Activated effector memory CD4-positive, alpha-beta T cell treated with anti-CD3 and anti-CD28 coated beads, Interleukin-2, amount 50 U/mL, for 16 hours (primary cell): ENCODE measurements around the gene IL11RA.

Source experiments
- DNase-seq: peaks from one replicate; pipeline ENCODE4 v3.0.0-alpha.2; 2020

The IL11RA gene

GRCh38 chr9:34688329-34689115, 36.5 kb downstream of the IL11RA start:
- no peak for DNase-seq

- no peak for DNase-seq
Measured at GRCh38 chr9:34689116-34689470, 37.1 kb downstream of the IL11RA start.

GRCh38 chr9:34689512-34689911, 37.5 kb downstream of the IL11RA start:
- DNase-seq = no peak

GRCh38 chr9:34690983-34691935, 39.3 kb downstream of the IL11RA start, which contains the start of gene CCL19:
Gene CCL19 (minus strand): TSS chr9:34691276. CDS start chr9:34691139, 137 bp downstream.
- no peak for DNase-seq

- DNase-seq = no peak
Measured at GRCh38 chr9:34691936-34692315, 39.9 kb downstream of the IL11RA start.

- no peak for DNase-seq
Measured at GRCh38 chr9:34693560-34693959, 41.6 kb downstream of the IL11RA start.

GRCh38 chr9:34694811-34695210, 42.8 kb downstream of the IL11RA start:
- no peak for DNase-seq

- peak; percentile 91 for DNase-seq
Measured at GRCh38 chr9:34701023-34701768, 49.2 kb downstream of the IL11RA start.

GRCh38 chr9:34701769-34702736, 50.1 kb downstream of the IL11RA start:
- peak; percentile 94 for DNase-seq

- no peak for DNase-seq
Measured at GRCh38 chr9:34707130-34707529, 55.1 kb downstream of the IL11RA start.

GRCh38 chr9:34709196-34709978, 57.4 kb downstream of the IL11RA start:
- no peak for DNase-seq

- no peak for DNase-seq
Measured at GRCh38 chr9:34710023-34710422, 58.0 kb downstream of the IL11RA start, which contains the start of gene CCL21. Gene CCL21 (minus strand): TSS chr9:34710136. CDS start chr9:34710066, 70 bp downstream.
